Islet of Langerhans (tissue), 1 donor: ENCODE measurements around the gene AQP9.

Experiments used
- FAIRE-seq: peaks from one replicate; lab custom pipeline; 2011; peaks lifted over from hg19 to GRCh38; lab: Jason Lieb, UNC

AQP9 gene

DNA sequence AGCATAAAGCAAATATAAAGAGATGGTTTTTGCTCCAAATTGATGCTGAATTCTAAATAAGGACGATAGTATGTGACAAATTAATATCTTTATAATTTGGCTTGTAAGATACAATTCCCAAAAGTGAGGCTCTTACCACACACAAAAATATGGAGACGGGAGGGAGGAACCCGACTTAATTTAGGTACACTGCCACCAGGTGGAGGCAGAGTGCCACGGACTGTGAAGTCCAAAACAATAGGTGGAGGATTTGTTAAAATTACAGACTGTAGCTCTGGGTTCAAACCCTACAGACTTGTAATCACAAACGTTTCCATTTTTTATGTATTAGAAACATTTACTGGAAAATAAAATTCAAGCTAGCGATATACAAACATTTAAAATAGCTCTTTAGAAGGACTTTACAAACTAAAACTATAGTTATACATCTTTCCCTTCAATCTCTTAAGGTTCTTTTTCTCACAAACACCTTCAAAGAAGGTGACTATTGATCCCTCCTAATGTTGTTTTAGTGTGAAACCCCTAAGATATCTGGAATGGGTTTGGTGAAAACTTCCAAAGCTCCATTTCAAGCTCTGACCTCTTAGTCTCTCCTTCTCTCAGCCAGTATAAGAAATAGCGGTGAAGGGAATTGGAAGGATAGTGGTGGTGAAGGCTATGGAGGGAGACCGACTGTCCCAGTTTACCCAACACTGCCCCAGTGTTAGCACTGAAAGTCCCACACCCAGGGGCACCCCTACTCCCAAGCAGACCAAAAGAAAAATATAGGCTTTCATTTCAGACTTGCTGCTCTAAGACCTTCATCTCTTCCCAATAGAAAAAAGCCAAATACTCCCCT lies 89.7 kb downstream of the AQP9 start:
- FAIRE-seq, result no peak

GRCh38 chr15:58228718-58229117 lies 90.5 kb downstream of the AQP9 start:
- no peak for FAIRE-seq

DNA sequence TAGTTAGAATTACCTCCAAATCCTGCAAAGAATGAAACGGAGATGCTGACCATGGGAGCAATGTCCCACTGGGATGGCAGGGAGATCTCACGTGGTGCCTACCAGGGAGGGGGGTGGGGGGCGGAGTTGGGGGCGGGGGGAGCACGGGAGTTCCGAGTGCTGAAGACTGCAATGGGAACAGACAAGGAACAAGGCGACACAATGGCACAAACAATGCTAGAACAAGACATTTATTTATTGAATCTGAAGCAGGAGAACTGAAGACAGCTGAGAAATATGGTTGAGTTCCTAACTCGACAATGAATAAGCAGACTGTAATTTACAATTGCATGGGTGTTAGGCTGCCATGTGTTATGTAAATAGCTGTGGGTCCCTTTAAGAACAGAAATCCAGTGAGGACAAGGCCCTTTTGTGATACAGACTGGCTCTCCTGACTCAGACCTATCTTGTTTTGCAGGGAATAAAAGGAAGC lies 91.2 kb downstream of the AQP9 start:
- FAIRE-seq, result no peak

- no peak for FAIRE-seq
Observed at GRCh38 chr15:58232281-58233065, 94.3 kb downstream of the AQP9 start.

DNA sequence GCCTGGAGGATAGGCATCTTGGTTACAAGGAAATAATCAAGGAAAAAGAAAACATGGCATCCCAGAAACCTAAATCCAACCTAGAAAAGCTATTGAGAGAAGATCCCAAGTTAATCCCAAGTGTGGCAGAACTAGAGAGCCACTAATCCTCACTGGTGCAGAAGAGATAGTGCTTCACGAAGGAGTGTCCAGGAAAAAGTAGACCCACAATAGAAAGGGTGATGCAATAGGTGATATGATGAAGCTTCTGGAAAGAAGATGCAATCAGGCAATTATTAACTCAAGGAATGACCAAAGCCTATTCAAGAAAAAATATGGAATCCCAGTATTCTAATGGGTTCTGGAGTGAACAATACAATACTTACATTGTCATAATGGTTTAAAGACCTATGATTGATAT lies 95.2 kb downstream of the AQP9 start:
- FAIRE-seq, result no peak
